Tibial nerve (tissue), 4 donors: ENCODE results near the gene GSTA1.

Experiments used
- CTCF ChIP-seq, 5 experiments: fragments of 200-600 bp in 3 of 5; fragments of 450-650 bp in 2 of 5; sonication (generic) in 3 of 5; IDR thresholded peaks; one replicate each; pipeline ENCODE4 v1.5.1; 2016 to 2019; ENCODE audit warnings: antibody characterized with exemption in 5 of 5, mild to moderate bottlenecking in 3 of 5, moderate library complexity in 2 of 5
- EP300 ChIP-seq, 2 donors: sonication (generic); formaldehyde crosslinking; IDR thresholded peaks; one replicate each; pipeline ENCODE4 v1.6.1; 2017; ENCODE audit warnings: antibody characterized with exemption in 2 of 2, mild to moderate bottlenecking in 1 of 2
- POLR2A ChIP-seq, 2 donors: fragments of 450-650 bp; IDR thresholded peaks; one replicate each; pipeline ENCODE4 v1.6.1; 2017; ENCODE audit warnings: antibody characterized with exemption in 2 of 2, mild to moderate bottlenecking in 2 of 2, moderate library complexity in 2 of 2

GRCh38 chr6:52839124-52840055 is 35.8 kb upstream of the GSTA1 start:
- TF ChIP-seq CTCF (IDR thresholded peaks at IDR 0.05): peak in 4 of 5 experiments; percentile 24 to 57 (median 42)
- no peak for TF ChIP-seq POLR2A (IDR thresholded peaks at IDR 0.05)
- no peak for TF ChIP-seq EP300 (IDR thresholded peaks at IDR 0.05)
